HS-27A (cell line): ENCODE results near the gene NUDT22.

Experiments used
- DNase-seq: peaks from one replicate; pipeline ENCODE4 v3.0.0-alpha.2; 2012; ENCODE audit warnings: low read depth, missing footprints

NUDT22 gene

GRCh38 chr11:64255135-64256128 lies 29.4 kb downstream of the NUDT22 start:
- no peak for DNase-seq

- DNase-seq: no peak
Measured at GRCh38 chr11:64256300-64256699, 30.2 kb downstream of the NUDT22 start.

DNA sequence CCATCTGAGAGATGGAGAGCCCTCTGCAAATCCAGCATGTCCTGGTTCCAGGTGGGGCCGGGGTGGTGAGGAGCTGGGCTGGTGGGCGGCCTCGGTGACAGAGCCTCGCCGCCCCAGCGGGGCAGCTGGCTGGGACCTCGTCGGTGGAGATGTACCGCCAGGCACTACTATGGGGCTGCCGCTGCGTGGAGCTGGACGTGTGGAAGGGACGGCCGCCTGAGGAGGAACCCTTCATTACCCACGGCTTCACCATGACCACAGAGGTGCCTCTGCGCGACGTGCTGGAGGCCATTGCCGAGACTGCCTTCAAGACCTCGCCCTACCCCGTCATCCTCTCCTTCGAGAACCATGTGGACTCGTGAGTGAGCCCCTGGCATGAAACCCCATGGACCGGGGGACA lies 32.3 kb downstream of the NUDT22 start:
- DNase-seq: no peak

GRCh38 chr11:64258946-64259532 lies 33.0 kb downstream of the NUDT22 start:
- DNase-seq: no peak

- no peak for DNase-seq
Measured at GRCh38 chr11:64259533-64260067, 33.5 kb downstream of the NUDT22 start.

DNA sequence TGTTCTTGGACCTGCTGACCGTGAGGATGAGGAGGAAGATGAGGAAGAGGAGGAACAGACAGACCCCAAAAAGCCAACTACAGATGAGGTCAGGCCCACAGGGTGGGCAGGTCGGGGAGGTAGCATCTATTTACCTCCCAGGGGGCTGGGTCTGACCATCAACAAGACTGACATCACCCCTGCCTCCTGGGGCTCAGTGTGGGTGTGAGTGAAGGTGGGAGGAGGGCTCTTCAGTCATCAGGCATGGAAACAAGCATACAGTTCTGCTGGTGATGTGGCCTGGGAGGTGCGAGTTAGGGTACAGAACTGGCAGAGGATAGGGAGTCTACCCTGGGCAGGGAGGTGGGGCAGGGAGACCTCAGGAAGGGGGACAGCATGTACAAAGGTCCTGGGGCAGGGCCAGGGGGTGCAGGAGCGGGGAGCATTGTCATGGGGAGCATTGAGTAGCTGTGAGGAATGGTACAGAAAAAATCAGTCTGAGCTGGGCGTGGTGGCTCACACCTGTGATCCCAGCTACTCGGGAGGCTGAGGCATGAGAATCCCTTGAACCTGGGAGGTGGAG lies 34.2 kb downstream of the NUDT22 start:
- DNase-seq: no peak

- DNase-seq: no peak
Measured at GRCh38 chr11:64261556-64262080, 35.5 kb downstream of the NUDT22 start.

GRCh38 chr11:64262271-64263002 lies 36.4 kb downstream of the NUDT22 start:
- no peak for DNase-seq

DNA sequence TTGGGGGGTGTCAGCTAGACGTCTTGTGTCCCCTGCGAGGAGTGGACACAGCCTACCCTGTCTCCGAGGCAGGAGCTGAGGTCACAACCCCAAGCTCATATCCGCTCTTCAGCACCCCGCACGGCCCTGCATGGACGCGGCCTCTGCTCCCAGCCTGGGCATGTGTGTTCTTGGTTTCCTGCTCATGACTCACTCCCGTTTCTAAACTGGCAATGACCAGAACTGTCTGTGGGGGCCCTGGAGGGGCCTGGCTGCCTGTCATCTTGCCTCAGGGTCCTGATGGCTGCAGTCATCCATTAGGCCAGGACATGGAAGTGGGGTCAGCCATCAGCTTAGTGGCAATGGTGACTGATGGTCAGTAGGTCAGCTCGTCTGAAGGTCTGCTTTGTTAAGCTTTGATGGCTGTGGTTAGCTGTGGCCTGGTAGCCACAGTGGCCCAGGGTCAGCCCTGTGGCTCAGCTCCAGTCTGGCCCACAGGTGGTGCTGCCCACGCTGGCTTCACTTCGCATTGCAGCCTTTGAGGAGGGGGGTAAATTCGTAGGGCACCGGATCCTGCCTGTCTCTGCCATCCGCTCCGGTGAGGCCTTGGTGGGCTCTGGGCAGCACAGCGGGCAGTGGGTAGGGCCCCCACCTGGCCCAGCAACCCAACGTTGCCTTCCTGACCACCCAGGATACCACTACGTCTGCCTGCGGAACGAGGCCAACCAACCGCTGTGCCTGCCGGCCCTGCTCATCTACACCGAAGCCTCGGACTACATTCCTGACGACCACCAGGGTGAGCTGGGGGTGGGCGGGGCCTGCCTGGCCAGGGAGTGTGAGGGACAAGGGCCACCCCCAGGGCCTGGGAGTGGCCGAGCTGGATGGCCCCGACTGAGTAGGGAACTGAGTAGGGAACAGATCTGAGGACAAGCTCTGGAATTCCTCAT lies 37.2 kb downstream of the NUDT22 start:
- no peak for DNase-seq

- no peak for DNase-seq
Measured at GRCh38 chr11:64263947-64264317, 37.9 kb downstream of the NUDT22 start.

- DNase-seq: no peak
Measured at GRCh38 chr11:64264371-64264852, 38.3 kb downstream of the NUDT22 start.

- DNase-seq: no peak
Measured at GRCh38 chr11:64265176-64266160, 39.4 kb downstream of the NUDT22 start.

GRCh38 chr11:64266339-64266738 lies 40.3 kb downstream of the NUDT22 start:
- DNase-seq: no peak

GRCh38 chr11:64267207-64267945 lies 41.3 kb downstream of the NUDT22 start:
- DNase-seq: no peak

- DNase-seq: no peak
Measured at GRCh38 chr11:64268025-64268892, 42.2 kb downstream of the NUDT22 start.

DNA sequence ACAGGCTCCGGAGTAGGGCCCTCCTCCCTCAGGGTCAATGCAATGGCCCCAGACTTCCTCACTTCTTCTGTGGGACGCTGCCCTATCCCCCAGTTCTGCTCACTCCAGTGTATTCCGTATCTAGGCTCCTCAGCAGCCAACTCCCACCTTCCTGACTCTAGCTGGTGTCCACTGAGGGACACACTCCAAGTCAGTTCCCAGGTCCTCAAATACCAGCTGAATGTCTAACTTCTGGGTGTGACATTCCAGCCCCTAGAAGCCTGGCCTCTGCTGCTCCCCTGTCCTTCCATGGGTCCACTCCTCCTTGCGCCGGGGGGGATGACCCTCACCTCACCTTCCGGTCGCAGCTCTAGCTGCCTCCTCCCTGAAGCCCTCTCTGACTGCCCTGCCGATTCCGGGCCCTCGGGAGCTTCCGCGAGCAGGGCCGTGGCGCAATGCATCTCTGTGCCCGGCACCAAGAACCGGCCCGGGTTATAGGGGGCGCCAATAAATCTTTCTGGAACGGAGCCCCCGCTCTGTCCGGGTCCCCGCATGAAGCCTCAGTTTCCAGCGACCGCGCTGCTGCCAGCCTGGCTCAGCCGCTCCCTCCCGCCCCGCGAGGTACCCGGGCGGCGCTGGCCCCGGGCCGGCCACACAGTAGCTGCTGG lies 42.9 kb downstream of the NUDT22 start:
- no peak for DNase-seq
